OCI-LY1 (cell line): ENCODE results near the gene RAPGEF1.

Experiments
- EZH2 ChIP-seq: fragments of 200-600 bp; sonication (generic), shearing (Covaris generic); IDR thresholded peaks from 2 replicates; pipeline ENCODE4 v1.8.0; 2017; ENCODE audit warnings: borderline replicate concordance, mixed run types, mild to moderate bottlenecking, antibody characterized with exemption, low read length, moderate library complexity, mixed read lengths
- TF ChIP-seq, protein P1 (sequence below): fragments of 200-600 bp; sonication (generic), shearing (Covaris generic); IDR thresholded peaks from 2 replicates; pipeline ENCODE4 v1.5.1; 2017; ENCODE audit warnings: mild to moderate bottlenecking, antibody characterized with exemption, low read length, moderate library complexity, mixed read lengths

- no peak for TF ChIP-seq EZH2
- TF ChIP-seq, protein P1, sequence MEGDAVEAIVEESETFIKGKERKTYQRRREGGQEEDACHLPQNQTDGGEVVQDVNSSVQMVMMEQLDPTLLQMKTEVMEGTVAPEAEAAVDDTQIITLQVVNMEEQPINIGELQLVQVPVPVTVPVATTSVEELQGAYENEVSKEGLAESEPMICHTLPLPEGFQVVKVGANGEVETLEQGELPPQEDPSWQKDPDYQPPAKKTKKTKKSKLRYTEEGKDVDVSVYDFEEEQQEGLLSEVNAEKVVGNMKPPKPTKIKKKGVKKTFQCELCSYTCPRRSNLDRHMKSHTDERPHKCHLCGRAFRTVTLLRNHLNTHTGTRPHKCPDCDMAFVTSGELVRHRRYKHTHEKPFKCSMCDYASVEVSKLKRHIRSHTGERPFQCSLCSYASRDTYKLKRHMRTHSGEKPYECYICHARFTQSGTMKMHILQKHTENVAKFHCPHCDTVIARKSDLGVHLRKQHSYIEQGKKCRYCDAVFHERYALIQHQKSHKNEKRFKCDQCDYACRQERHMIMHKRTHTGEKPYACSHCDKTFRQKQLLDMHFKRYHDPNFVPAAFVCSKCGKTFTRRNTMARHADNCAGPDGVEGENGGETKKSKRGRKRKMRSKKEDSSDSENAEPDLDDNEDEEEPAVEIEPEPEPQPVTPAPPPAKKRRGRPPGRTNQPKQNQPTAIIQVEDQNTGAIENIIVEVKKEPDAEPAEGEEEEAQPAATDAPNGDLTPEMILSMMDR = no peak
Observed at GRCh38 chr9:131771646-131772045, 31.8 kb upstream of the RAPGEF1 start.
